GM23248 (cell line): ENCODE data around the gene SEC23B.

Source experiments
- EZH2 ChIP-seq: fragments of 200-600 bp; sonication (generic); IDR thresholded peaks from 2 replicates; pipeline ENCODE4 v1.6.1; 2018; ENCODE audit warnings: antibody characterized with exemption, mild to moderate bottlenecking; ENCODE audit not compliant: insufficient read depth, poor library complexity, severe bottlenecking
- EZH2phosphoT487 ChIP-seq: fragments of 200-600 bp; sonication (generic); IDR thresholded peaks from 2 replicates; pipeline ENCODE4 v1.6.1; 2018; ENCODE audit warnings: antibody characterized with exemption, moderate library complexity, mild to moderate bottlenecking, low read depth; ENCODE audit not compliant: insufficient read depth

GRCh38 chr20:18507218-18508191, at the start of gene SEC23B:
- TF ChIP-seq EZH2 (no peak), EZH2phosphoT487 (no peak)
